Neutrophil (primary cell): ENCODE data around the gene C11orf68.

Source experiments
- H3K27ac ChIP-seq: fragments of 200-600 bp; sonication (generic); 2 replicates; pipeline ENCODE4 v1.5.1; 2016; ENCODE audit warnings: mild to moderate bottlenecking, moderate library complexity
- H3K27me3 ChIP-seq: fragments of 200-600 bp; sonication (generic); 2 replicates; pipeline ENCODE4 v1.6.0; 2016; ENCODE audit warnings: mild to moderate bottlenecking
- H3K36me3 ChIP-seq: fragments of 200-600 bp; sonication (generic); 2 replicates; pipeline ENCODE4 v1.5.1; 2017
- H3K4me1 ChIP-seq, 2 experiments: fragments of 200-600 bp in 1 of 2; sonication (generic) in 1 of 2; 1 replicate in 1 of 2; 2 replicates in 1 of 2; pipeline versions ENCODE4 v1.5.1 to v1.6.1; 2013 to 2016; ENCODE audit warnings: low read depth in 1 of 2, low read length in 1 of 2, mild to moderate bottlenecking in 1 of 2, moderate library complexity in 1 of 2; ENCODE audit not compliant: control insufficient read depth in 1 of 2, insufficient read depth in 1 of 2
- H3K4me3 ChIP-seq, 2 experiments: fragments of 200-600 bp in 1 of 2; sonication (generic) in 1 of 2; 1 replicate in 1 of 2; 2 replicates in 1 of 2; pipeline ENCODE4 v1.5.1; 2013 to 2016; ENCODE audit warnings: low read depth in 1 of 2, low read length in 1 of 2, mild to moderate bottlenecking in 1 of 2, moderate library complexity in 1 of 2
- H3K9me3 ChIP-seq: fragments of 200-600 bp; sonication (generic); 2 replicates; pipeline ENCODE4 v1.5.1; 2016
- CTCF ChIP-seq: fragments of 200-600 bp; sonication (generic); IDR thresholded peaks from 2 replicates; pipeline ENCODE4 v1.5.1; 2016; ENCODE audit warnings: antibody characterized with exemption

C11orf68 gene

GRCh38 chr11:65900899-65901180, 18.0 kb downstream of the C11orf68 start:
- no peak for TF ChIP-seq CTCF
- Histone ChIP-seq H3K27ac (peak overlapping the region; percentile 72), H3K36me3 (no peaks in the 10 kb centered on the region), H3K4me1 (peaks cover 21 to 25% of the 10 kb centered on the region in 2 experiments), H3K9me3 (no peaks in the 10 kb centered on the region), H3K27me3 (peaks cover 21% of the 10 kb centered on the region), H3K4me3 (peak overlapping the region; percentile 65 to 75)

- Histone ChIP-seq H3K4me1 (peaks cover 21 to 25% of the 10 kb centered on the region in 2 experiments), H3K27ac (peak within 1 kb of the TSS; percentile 72), H3K27me3 (peaks cover 21% of the 10 kb centered on the region), H3K36me3 (no peaks in the 10 kb centered on the region), H3K4me3 (peak within 1 kb of the TSS; percentile 65 to 75), H3K9me3 (no peaks in the 10 kb centered on the region)
- TF ChIP-seq CTCF = peak; percentile 35
Measured at GRCh38 chr11:65900125-65900898, 18.6 kb downstream of the C11orf68 start, which contains the start of gene FOSL1. Gene FOSL1, minus strand, starts transcription at chr11:65900388. Its CDS starts 49 bp downstream, at chr11:65900339.

GRCh38 chr11:65899356-65900124, 19.3 kb downstream of the C11orf68 start:
- Histone ChIP-seq H3K27ac (peak overlapping the region; percentile 72), H3K4me1 (peaks cover 24 to 27% of the 10 kb centered on the region in 2 experiments), H3K27me3 (peaks cover 21% of the 10 kb centered on the region), H3K36me3 (no peaks in the 10 kb centered on the region), H3K9me3 (no peaks in the 10 kb centered on the region), H3K4me3 (peak overlapping the region; percentile 65 to 75)
- no peak for TF ChIP-seq CTCF

- Histone ChIP-seq H3K4me1 (peaks cover 31 to 34% of the 10 kb centered on the region in 2 experiments), H3K27ac (peak overlapping the region; percentile 72), H3K4me3 (peak overlapping the region; percentile 65 to 75), H3K36me3 (no peaks in the 10 kb centered on the region), H3K9me3 (no peaks in the 10 kb centered on the region), H3K27me3 (peaks cover 21% of the 10 kb centered on the region)
- no peak for TF ChIP-seq CTCF
Measured at GRCh38 chr11:65898656-65899355, 20.1 kb downstream of the C11orf68 start.

GRCh38 chr11:65897020-65897471, 21.8 kb downstream of the C11orf68 start:
- no peak for TF ChIP-seq CTCF
- no peaks in the 10 kb centered on the region for H3K9me3 ChIP-seq
- peaks cover 21% of the 10 kb centered on the region for H3K27me3 ChIP-seq
- peaks cover 49 to 52% of the 10 kb centered on the region in 2 experiments for H3K4me1 ChIP-seq
- no peaks in the 10 kb centered on the region for H3K36me3 ChIP-seq
- no peak overlapping the region for H3K27ac ChIP-seq
- H3K4me3 ChIP-seq = no peak overlapping the region
